Tibial artery (tissue), 4 donors: Measurements from ENCODE around the gene CELSR1.

Experiments used
- DNase-seq, 2 donors: peaks; one replicate each; pipeline ENCODE4 v3.0.0-alpha.2; 2019
- H3K27ac ChIP-seq, 2 donors: fragments of 200-600 bp; sonication (generic) in 1 of 2; 1 replicate in 1 of 2; 2 replicates in 1 of 2; pipeline ENCODE4 v1.5.1; 2018 to 2019; ENCODE audit warnings: mild to moderate bottlenecking in 1 of 2
- H3K27me3 ChIP-seq, 2 donors: fragments of 200-600 bp; sonication (generic) in 1 of 2; one replicate each; pipeline versions ENCODE4 v1.5.1 to v1.6.0; 2016 to 2019
- H3K36me3 ChIP-seq, 3 donors: fragments of 200-600 bp; sonication (generic) in 2 of 3; one replicate each; pipeline ENCODE4 v1.5.1; 2016 to 2019; ENCODE audit warnings: mild to moderate bottlenecking in 2 of 3
- H3K4me1 ChIP-seq, 4 donors: fragments of 200-600 bp; sonication (generic) in 2 of 4; 1 replicate in 3 of 4; 2 replicates in 1 of 4; pipeline ENCODE4 v1.5.1; 2016 to 2019
- H3K4me3 ChIP-seq, 2 donors: fragments of 200-600 bp; sonication (generic) in 1 of 2; 1 replicate in 1 of 2; 2 replicates in 1 of 2; pipeline ENCODE4 v1.5.1; 2018 to 2019; ENCODE audit warnings: mild to moderate bottlenecking in 2 of 2
- H3K9me3 ChIP-seq, 3 donors: fragments of 200-600 bp; sonication (generic) in 1 of 3; one replicate each; pipeline ENCODE4 v1.5.1; 2016 to 2019
- intact Hi-C: fragments of 100-400 bp; cut with DNase I; formaldehyde crosslinking; loops from one replicate; pipeline ENCODE4 v1.15.0; 2023; ENCODE audit warnings: low total_unique reads
- TF ChIP-seq, protein P1 (sequence below), 2 experiments: fragments of 200-600 bp in 1 of 2; fragments of 450-650 bp in 1 of 2; IDR thresholded peaks; one replicate each; pipeline ENCODE4 v1.5.1; 2017 to 2019; ENCODE audit warnings: antibody characterized with exemption in 2 of 2, mild to moderate bottlenecking in 1 of 2, moderate library complexity in 1 of 2

Gene CELSR1

DNA sequence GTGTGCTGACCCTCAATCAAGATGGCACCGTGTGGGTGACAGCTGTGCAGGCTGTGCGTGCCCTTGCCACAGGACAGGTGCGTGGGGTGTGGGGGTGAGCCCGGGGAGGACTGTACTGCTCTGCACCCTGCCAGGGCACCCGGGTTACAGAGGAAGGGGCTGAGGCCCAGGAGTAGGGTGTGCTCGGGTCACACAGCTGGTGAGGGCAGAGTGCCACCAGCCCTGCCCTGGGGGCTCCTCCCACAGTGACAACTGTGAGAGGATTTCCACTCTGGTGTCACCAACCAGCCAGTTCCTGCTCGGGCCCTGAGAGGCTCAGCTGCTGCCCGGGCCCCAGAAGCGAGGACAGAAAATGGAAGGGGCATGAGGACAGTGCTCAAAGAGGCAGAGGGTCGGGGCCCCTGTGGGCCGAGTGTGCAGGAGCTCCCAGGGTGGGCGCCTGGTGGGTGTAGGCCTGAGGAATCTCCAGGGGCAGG, 181.4 kb downstream of the CELSR1 start:
- H3K4me1 ChIP-seq: no peaks in the 10 kb centered on the region
- H3K27ac ChIP-seq: no peak overlapping the region
- intact Hi-C loops: no loop called here
- no peaks in the 10 kb centered on the region for H3K9me3 ChIP-seq
- no peaks in the 10 kb centered on the region for H3K27me3 ChIP-seq
- H3K4me3 ChIP-seq: no peak overlapping the region
- TF ChIP-seq, protein P1, sequence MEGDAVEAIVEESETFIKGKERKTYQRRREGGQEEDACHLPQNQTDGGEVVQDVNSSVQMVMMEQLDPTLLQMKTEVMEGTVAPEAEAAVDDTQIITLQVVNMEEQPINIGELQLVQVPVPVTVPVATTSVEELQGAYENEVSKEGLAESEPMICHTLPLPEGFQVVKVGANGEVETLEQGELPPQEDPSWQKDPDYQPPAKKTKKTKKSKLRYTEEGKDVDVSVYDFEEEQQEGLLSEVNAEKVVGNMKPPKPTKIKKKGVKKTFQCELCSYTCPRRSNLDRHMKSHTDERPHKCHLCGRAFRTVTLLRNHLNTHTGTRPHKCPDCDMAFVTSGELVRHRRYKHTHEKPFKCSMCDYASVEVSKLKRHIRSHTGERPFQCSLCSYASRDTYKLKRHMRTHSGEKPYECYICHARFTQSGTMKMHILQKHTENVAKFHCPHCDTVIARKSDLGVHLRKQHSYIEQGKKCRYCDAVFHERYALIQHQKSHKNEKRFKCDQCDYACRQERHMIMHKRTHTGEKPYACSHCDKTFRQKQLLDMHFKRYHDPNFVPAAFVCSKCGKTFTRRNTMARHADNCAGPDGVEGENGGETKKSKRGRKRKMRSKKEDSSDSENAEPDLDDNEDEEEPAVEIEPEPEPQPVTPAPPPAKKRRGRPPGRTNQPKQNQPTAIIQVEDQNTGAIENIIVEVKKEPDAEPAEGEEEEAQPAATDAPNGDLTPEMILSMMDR (IDR thresholded peaks at IDR 0.05): no peak
- DNase-seq: no peak
- H3K36me3 ChIP-seq: peaks cover 45 to 85% (median 66%) of the 10 kb centered on the region in 3 donors

DNA sequence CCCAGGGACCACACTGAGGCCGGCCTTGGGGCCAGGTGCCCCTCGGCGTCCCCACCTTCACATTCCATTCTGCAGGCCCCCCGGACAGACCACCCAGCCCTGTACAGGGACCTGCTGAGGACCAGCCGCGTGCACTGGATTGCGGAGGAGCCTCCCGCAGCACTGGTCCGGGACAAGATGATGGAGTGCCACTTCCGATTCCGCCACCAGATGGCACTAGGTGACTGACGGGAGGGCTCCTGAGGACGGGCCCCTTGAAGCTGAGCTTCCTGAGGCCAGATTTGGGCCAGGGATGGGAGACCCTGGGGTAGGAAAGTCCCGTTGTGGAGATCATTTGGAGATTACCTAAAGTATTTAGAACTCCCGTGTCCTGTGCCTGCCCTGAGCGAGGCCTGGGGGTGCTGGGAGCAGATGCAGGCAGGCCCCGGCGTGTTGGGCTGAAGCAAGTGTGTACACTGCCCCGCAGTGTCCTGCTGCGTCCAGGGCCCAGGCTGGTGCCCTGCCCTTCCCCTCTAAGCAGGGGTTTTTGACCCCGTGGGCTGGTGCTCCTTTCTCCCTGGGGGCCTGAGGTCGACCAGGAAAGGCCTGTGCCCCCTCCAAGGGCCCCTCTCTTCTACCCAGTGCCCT, 181.9 kb downstream of the CELSR1 start:
- TF ChIP-seq, protein P1 (IDR thresholded peaks at IDR 0.05): peak; percentile 52
- Histone ChIP-seq H3K27ac (no peak overlapping the region), H3K4me1 (no peaks in the 10 kb centered on the region), H3K4me3 (no peak overlapping the region), H3K36me3 (peaks cover 50 to 90% (median 72%) of the 10 kb centered on the region in 3 donors), H3K27me3 (no peaks in the 10 kb centered on the region), H3K9me3 (no peaks in the 10 kb centered on the region)
- peak in 1 of 2 donors; percentile 45 for DNase-seq
- intact Hi-C loops: no loop called here

DNA sequence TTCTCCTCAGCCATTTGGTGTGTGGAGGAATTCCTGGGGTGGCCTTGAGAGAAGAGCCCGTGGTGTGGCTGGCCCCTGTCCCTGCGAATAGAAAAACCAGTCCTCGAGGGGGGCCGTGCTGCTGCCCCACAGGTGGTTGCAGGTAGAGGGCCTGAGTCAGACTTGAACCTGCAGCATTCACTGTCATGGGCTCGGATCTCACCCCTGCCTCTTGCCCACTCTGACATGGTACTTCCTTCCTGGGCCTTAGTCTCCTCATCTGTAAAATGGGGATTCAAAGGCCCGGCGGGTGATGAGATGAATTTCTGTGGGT, 182.5 kb downstream of the CELSR1 start:
- no peak overlapping the region for H3K4me3 ChIP-seq
- H3K4me1 ChIP-seq: no peaks in the 10 kb centered on the region
- intact Hi-C loops: no loop called here
- no peaks in the 10 kb centered on the region for H3K9me3 ChIP-seq
- H3K27ac ChIP-seq: no peak overlapping the region
- H3K27me3 ChIP-seq: no peaks in the 10 kb centered on the region
- H3K36me3 ChIP-seq: peaks cover 55 to 94% (median 76%) of the 10 kb centered on the region in 3 donors
- TF ChIP-seq, protein P1 (IDR thresholded peaks at IDR 0.05): no peak
- no peak for DNase-seq

DNA sequence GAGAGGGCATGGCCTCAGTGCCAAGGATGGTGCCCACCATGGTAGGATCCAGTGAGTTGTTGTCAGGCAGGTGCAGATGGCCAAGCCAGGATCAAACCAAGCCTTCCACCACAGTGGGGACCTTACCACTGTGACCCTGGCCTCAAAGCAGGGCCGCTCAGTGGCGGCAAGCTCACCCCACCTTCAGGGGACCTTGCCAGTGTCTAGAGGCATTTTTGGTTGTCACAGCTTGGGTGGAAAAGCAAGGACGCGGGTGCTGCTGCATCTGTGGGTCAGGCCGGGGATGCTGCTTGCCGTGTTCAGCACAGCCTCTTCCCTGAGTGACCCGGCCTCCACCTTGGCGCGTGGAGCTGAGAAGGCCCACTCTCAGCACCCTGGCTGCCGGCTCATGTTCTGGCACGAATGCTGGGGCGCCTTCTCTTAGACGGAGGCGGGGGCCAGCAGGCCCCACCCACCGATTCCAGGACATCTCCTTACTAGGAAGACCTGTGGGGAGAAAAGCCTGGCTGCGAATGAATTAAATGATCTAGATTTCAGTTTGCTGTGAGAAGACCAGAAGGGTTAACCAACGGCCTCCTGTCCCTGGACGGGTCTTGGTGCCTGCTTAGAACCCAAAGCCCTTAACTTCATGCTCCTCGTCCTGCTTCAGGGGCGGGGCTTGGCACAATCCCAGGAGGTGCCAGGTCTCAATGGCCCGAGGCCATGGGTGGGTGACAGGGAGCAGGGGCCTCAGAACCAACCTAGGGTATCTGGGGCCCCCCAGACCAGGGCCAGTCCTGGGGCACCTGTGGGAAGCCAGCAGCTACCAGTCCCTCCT, 183.0 kb downstream of the CELSR1 start:
- no peaks in the 10 kb centered on the region for H3K4me1 ChIP-seq
- TF ChIP-seq, protein P1 (IDR thresholded peaks at IDR 0.05): no peak
- H3K9me3 ChIP-seq: no peaks in the 10 kb centered on the region
- H3K36me3 ChIP-seq: peaks cover 58 to 94% (median 81%) of the 10 kb centered on the region in 3 donors
- no peak for DNase-seq
- H3K27me3 ChIP-seq: no peaks in the 10 kb centered on the region
- intact Hi-C loops: no loop called here
- H3K27ac ChIP-seq: no peak overlapping the region
- H3K4me3 ChIP-seq: no peak overlapping the region

DNA sequence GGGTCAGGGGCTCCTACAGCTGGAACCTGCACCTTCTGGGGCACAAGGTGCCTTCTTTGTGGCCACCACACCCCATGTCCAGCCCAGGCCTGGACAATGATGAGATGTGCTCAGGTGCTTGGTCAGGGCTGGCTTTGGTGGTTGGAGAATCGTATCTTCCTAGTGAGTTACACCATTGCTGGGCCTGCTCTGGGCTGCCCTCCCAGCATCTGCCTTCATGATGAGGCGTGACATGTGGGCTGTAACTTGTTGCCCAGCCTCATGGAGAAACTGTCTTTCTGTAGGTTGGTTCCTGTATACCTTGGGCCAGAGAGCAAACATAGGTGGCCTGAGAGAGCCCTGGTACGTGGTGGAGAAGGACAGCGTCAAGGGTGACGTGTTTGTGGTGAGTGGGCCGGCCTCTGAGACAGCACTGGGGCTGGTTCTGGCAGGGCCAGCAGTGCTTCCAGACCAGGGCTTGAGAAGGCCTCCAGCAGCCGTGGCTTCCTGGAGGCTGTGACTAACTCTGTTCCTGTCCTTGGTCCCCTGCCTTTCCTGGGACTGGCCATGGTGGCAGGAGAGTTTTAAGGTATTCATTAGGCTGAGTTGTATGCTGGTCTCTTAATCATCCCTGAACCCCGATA, 183.8 kb downstream of the CELSR1 start:
- Histone ChIP-seq H3K27ac (no peak overlapping the region), H3K36me3 (peaks cover 66 to 96% (median 86%) of the 10 kb centered on the region in 3 donors), H3K9me3 (no peaks in the 10 kb centered on the region), H3K27me3 (no peaks in the 10 kb centered on the region), H3K4me3 (no peak overlapping the region), H3K4me1 (no peaks in the 10 kb centered on the region)
- TF ChIP-seq, protein P1 (IDR thresholded peaks at IDR 0.05): no peak
- intact Hi-C loops: no loop called here
- no peak for DNase-seq
